SK-N-MC (cell line): ENCODE data around the gene PLOD2.

Experiments
- DNase-seq: peaks from one replicate; pipeline ENCODE4 v3.0.0-alpha.2; 2011; ENCODE audit warnings: low read depth, low spot score
- H3K27ac ChIP-seq: fragments of 200-600 bp; sonication (generic); 2 replicates; pipeline ENCODE4 v1.5.1; 2016; ENCODE audit warnings: mixed run types
- H3K36me3 ChIP-seq: fragments of 200-600 bp; sonication (generic); 2 replicates; pipeline ENCODE4 v1.6.1; 2017; ENCODE audit warnings: antibody characterized with exemption, low read length, mixed read lengths; ENCODE audit not compliant: insufficient read depth
- H3K4me3 ChIP-seq: fragments of 200-600 bp; sonication (generic); 2 replicates; pipeline ENCODE4 v1.5.1; 2016
- H3K9ac ChIP-seq: fragments of 200-600 bp; sonication (generic); 2 replicates; pipeline ENCODE4 v1.8.0; 2017; ENCODE audit warnings: mixed run types, mixed read lengths; ENCODE audit not compliant: insufficient read length
- H3K9me3 ChIP-seq: fragments of 200-600 bp; sonication (generic); 2 replicates; pipeline ENCODE4 v1.6.1; 2017; ENCODE audit warnings: low read depth, mild to moderate bottlenecking, antibody characterized with exemption, low read length, moderate library complexity, mixed read lengths
- EZH2 ChIP-seq: fragments of 200-600 bp; sonication (generic); IDR thresholded peaks from one replicate; pipeline ENCODE4 v1.6.1; 2017; ENCODE audit warnings: antibody characterized with exemption
- FOXP2 ChIP-seq: optimal IDR thresholded peaks from 2 replicates; pipeline ENCODE3; 2011; ENCODE audit warnings: mild to moderate bottlenecking, moderate library complexity; ENCODE audit not compliant: insufficient read depth; ENCODE audit errors: extremely low read length, control extremely low read depth
- POLR2AphosphoS5 ChIP-seq: IDR thresholded peaks from 2 replicates; pipeline ENCODE4 v1.6.1; 2012; ENCODE audit warnings: mild to moderate bottlenecking, low read depth, low read length, borderline replicate concordance

Gene PLOD2

GRCh38 chr3:146106986-146107385, 54.0 kb downstream of the PLOD2 start:
- Histone ChIP-seq H3K9me3 (no peaks in the 10 kb centered on the region), H3K4me3 (no peak overlapping the region), H3K27ac (no peak overlapping the region), H3K36me3 (peaks cover 14% of the 10 kb centered on the region), H3K9ac (no peak overlapping the region)
- DNase-seq = no peak
- no peak for TF ChIP-seq EZH2
- no peak for TF ChIP-seq FOXP2
- TF ChIP-seq POLR2AphosphoS5 = no peak

GRCh38 chr3:146104068-146104467, 56.9 kb downstream of the PLOD2 start:
- Histone ChIP-seq H3K9ac (no peak overlapping the region), H3K9me3 (no peaks in the 10 kb centered on the region), H3K36me3 (peaks cover 12% of the 10 kb centered on the region), H3K27ac (no peak overlapping the region), H3K4me3 (no peak overlapping the region)
- TF ChIP-seq EZH2 (no peak), FOXP2 (no peak), POLR2AphosphoS5 (no peak)
- no peak for DNase-seq

GRCh38 chr3:146102885-146103284, 58.1 kb downstream of the PLOD2 start:
- TF ChIP-seq EZH2 = no peak
- no peak for TF ChIP-seq POLR2AphosphoS5
- TF ChIP-seq FOXP2 = no peak
- H3K36me3 ChIP-seq = peaks cover 6% of the 10 kb centered on the region; the same call in 1 of the 2 replicates
- no peak for DNase-seq
- H3K9ac ChIP-seq = no peak overlapping the region
- no peak overlapping the region for H3K27ac ChIP-seq
- H3K4me3 ChIP-seq = no peak overlapping the region
- H3K9me3 ChIP-seq = no peaks in the 10 kb centered on the region

GRCh38 chr3:146101538-146101937, 59.4 kb downstream of the PLOD2 start:
- no peak for DNase-seq
- no peak overlapping the region for H3K4me3 ChIP-seq
- peaks cover 6% of the 10 kb centered on the region; the same call in 1 of the 2 replicates for H3K36me3 ChIP-seq
- H3K9ac ChIP-seq = no peak overlapping the region
- H3K27ac ChIP-seq = no peak overlapping the region
- TF ChIP-seq EZH2 = no peak
- no peak for TF ChIP-seq FOXP2
- TF ChIP-seq POLR2AphosphoS5 = no peak
- no peaks in the 10 kb centered on the region for H3K9me3 ChIP-seq

DNA sequence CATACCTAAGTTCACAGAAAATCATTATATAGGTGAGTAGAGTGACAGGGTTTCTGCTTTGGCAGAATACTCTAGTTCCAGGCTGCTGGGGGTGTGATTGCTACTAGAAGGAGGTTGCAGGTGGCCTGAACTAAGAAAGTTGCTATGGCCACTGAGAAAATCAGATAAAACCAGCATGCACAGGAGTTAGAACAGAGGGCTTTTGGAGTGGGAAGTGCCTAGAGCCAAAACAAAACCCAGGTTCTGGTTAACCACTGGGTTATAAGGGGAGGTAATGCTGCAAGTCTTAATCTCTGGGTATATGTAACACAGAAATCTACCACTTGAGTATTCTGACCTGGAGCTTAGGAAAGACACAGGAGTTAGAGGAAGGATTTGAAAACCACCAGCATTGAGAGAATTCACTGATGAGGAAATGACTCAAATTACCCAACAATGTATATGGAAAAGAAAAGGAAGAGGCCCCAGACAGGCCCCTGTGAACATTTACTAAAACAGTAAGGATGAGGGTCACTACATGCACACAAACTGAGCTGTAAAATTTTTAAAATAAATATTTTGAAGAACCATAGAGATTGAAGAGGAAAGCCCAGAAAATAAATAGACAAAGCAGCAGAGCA, 60.0 kb downstream of the PLOD2 start:
- Histone ChIP-seq H3K9me3 (no peaks in the 10 kb centered on the region), H3K36me3 (peaks cover 6% of the 10 kb centered on the region; the same call in 1 of the 2 replicates), H3K27ac (no peak overlapping the region), H3K9ac (no peak overlapping the region), H3K4me3 (no peak overlapping the region)
- no peak for DNase-seq
- TF ChIP-seq POLR2AphosphoS5 = no peak
- TF ChIP-seq EZH2 = no peak
- TF ChIP-seq FOXP2 = no peak

DNA sequence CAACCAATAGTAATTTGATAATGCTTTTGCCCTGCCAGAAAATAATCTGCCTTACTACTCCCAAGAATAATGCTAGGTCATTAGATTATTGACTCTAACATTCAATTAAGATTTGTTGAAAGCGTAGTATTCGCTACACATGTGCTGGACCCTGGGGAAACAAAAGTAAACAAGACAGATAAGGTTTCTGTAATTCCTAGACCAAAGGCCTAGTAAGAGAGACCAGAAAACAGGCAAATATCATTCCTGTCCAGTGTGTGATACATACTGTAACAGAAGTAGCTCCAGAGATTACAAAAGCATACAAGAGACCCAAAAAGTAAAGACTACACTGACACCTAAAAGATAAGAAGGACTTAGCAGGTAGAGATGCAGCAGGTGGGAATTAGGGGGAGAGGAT, 60.8 kb downstream of the PLOD2 start:
- Histone ChIP-seq H3K4me3 (no peak overlapping the region), H3K36me3 (peaks cover 3% of the 10 kb centered on the region; the same call in 1 of the 2 replicates), H3K9me3 (no peaks in the 10 kb centered on the region), H3K9ac (no peak overlapping the region), H3K27ac (no peak overlapping the region)
- TF ChIP-seq POLR2AphosphoS5 (no peak), FOXP2 (no peak), EZH2 (no peak)
- DNase-seq = no peak

DNA sequence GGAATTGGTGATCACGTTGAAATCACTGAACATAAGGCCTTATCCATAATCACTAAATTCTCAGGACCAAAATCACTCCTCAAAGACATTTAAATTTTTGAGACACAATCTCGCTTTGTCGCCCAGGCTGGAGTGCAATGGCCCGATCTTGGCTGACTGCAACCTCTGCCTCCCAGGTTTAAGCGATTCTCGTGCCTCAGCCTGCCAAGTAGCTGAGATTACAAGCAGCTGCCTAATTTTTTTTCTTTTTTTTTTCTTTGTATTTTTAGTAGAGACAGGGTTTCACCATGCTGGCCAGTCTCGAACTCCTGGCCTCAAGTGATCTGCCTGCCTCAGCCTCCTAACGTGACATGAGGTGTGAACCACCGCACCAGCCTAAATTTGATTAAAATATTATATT, 61.7 kb downstream of the PLOD2 start:
- Histone ChIP-seq H3K9ac (no peak overlapping the region), H3K4me3 (no peak overlapping the region), H3K36me3 (0 out of 2 replicates have a peak, but pooled peaks cover 3% of the 10 kb centered on the region), H3K27ac (no peak overlapping the region), H3K9me3 (no peaks in the 10 kb centered on the region)
- TF ChIP-seq POLR2AphosphoS5 (no peak), FOXP2 (no peak), EZH2 (no peak)
- no peak for DNase-seq

GRCh38 chr3:146093896-146094295, 67.1 kb downstream of the PLOD2 start:
- DNase-seq = no peak
- no peak overlapping the region for H3K4me3 ChIP-seq
- no peak overlapping the region for H3K27ac ChIP-seq
- H3K36me3 ChIP-seq = no peaks in the 10 kb centered on the region
- H3K9ac ChIP-seq = no peak overlapping the region
- TF ChIP-seq EZH2 (no peak), FOXP2 (no peak), POLR2AphosphoS5 (no peak)
- no peaks in the 10 kb centered on the region for H3K9me3 ChIP-seq

DNA sequence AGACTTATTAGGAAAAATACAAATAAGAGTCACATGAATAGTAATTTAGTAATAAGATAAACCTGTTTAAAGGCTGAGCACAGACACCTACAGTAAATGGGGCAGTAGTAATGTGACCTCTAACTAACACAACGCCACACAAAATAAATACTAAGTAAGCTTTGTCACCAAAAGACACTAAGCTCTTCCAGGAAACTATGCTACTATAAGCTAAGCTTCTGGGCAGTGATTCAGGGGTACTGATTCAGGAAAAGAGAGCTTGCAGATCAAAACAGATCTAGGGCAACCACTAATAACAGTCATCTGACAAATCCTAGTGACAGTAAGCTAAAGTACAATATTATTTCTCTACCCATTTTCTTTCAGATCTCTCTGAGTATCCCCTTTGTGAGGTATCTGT, 68.8 kb downstream of the PLOD2 start:
- H3K36me3 ChIP-seq = no peaks in the 10 kb centered on the region
- no peak overlapping the region for H3K4me3 ChIP-seq
- TF ChIP-seq FOXP2 (no peak), EZH2 (no peak), POLR2AphosphoS5 (no peak)
- no peak overlapping the region for H3K9ac ChIP-seq
- DNase-seq = no peak
- no peaks in the 10 kb centered on the region for H3K9me3 ChIP-seq
- H3K27ac ChIP-seq = peak overlapping the region; percentile 13; the same call in 1 of the 2 replicates
